ENCODE results near the gene SLC34A3.
"Not testable (repeated sequence)": the region's sequence is repeated elsewhere in the genome, so short reads cannot be mapped to it uniquely, and the experiment has no call there.

The SLC34A3 gene

GRCh38 chr9:137242269-137243203, 11.8 kb downstream of the SLC34A3 start:
- Histone ChIP-seq H3K9me3 (ENCODE audit: low read length) (no peaks in the 10 kb centered on the region), H3K27me3 (ENCODE audit: insufficient read depth, low read length) (0 out of 2 replicates have a peak, but pooled peaks cover 6% of the 10 kb centered on the region), H3K9me2 (ENCODE audit: low read depth, low read length) (no peaks in the 10 kb centered on the region), H2AFZ (ENCODE audit: low read length) (no peak overlapping the region), H3K79me2 (ENCODE audit: insufficient read depth, low read length) (peaks cover 6% of the 10 kb centered on the region; the same call in 1 of the 2 replicates), H3K4me2 (ENCODE audit: low read length) (peak overlapping the region; percentile 100), H3F3A (ENCODE audit: insufficient read depth, low read length) (no peaks in the 10 kb centered on the region), H3K36me3 (ENCODE audit: insufficient read depth, low read length) (peaks cover 28% of the 10 kb centered on the region), H3K27ac (ENCODE audit: low read depth, low read length, poor library complexity, severe bottlenecking) (no peak overlapping the region), H3K4me1 (ENCODE audit: insufficient read depth, low read length, severe bottlenecking) (peaks cover 30% of the 10 kb centered on the region), H3K9ac (ENCODE audit: low read length) (peak overlapping the region; percentile 99), H3K4me3 (ENCODE audit: low read depth, low read length, poor library complexity, severe bottlenecking) (peak overlapping the region; percentile 100), H4K20me1 (ENCODE audit: insufficient read depth, low read length) (no peaks in the 10 kb centered on the region)
- no peak for TF ChIP-seq CTCF (IDR thresholded peaks at IDR 0.05; ENCODE audit: low read length)
- no peak for TF ChIP-seq EZH2 (IDR thresholded peaks at IDR 0.05; ENCODE audit: borderline replicate concordance, low read length)

GRCh38 chr9:137243266-137243625, 12.5 kb downstream of the SLC34A3 start:
- not testable (repeated sequence) for H3K9ac ChIP-seq (ENCODE audit: low read length); H3K79me2 ChIP-seq (ENCODE audit: insufficient read depth, low read length); H2AFZ ChIP-seq (ENCODE audit: low read length); H3F3A ChIP-seq (ENCODE audit: insufficient read depth, low read length); H3K9me3 ChIP-seq (ENCODE audit: low read length); H3K27me3 ChIP-seq (ENCODE audit: insufficient read depth, low read length); H4K20me1 ChIP-seq (ENCODE audit: insufficient read depth, low read length); H3K27ac ChIP-seq (ENCODE audit: low read depth, low read length, poor library complexity, severe bottlenecking); H3K9me2 ChIP-seq (ENCODE audit: low read depth, low read length)
- H3K4me3 ChIP-seq (ENCODE audit: low read depth, low read length, poor library complexity, severe bottlenecking): peak overlapping the region; percentile 100
- peaks cover 30% of the 10 kb centered on the region for H3K4me1 ChIP-seq (ENCODE audit: insufficient read depth, low read length, severe bottlenecking)
- H3K36me3 ChIP-seq (ENCODE audit: insufficient read depth, low read length): peaks cover 28% of the 10 kb centered on the region
- peak overlapping the region; percentile 100; the same call in 1 of the 2 replicates for H3K4me2 ChIP-seq (ENCODE audit: low read length)

- Histone ChIP-seq H3K4me3 (ENCODE audit: low read depth, low read length, poor library complexity, severe bottlenecking) (no peak overlapping the region), H3K9ac (ENCODE audit: low read length) (no peak overlapping the region), H4K20me1 (ENCODE audit: insufficient read depth, low read length) (no peaks in the 10 kb centered on the region)
Observed at GRCh38 chr9:137243626-137244485, 13.2 kb downstream of the SLC34A3 start.

More at GRCh38 chr9:137243626-137244485, 13.2 kb downstream of the SLC34A3 start:
- Histone ChIP-seq H3F3A (ENCODE audit: insufficient read depth, low read length) (no peaks in the 10 kb centered on the region), H2AFZ (ENCODE audit: low read length) (no peak overlapping the region), H3K27me3 (ENCODE audit: insufficient read depth, low read length) (0 out of 2 replicates have a peak, but pooled peaks cover 6% of the 10 kb centered on the region), H3K79me2 (ENCODE audit: insufficient read depth, low read length) (peaks cover 6% of the 10 kb centered on the region; the same call in 1 of the 2 replicates), H3K4me1 (ENCODE audit: insufficient read depth, low read length, severe bottlenecking) (peaks cover 27% of the 10 kb centered on the region), H3K27ac (ENCODE audit: low read depth, low read length, poor library complexity, severe bottlenecking) (no peak overlapping the region), H3K9me3 (ENCODE audit: low read length) (no peaks in the 10 kb centered on the region), H3K4me2 (ENCODE audit: low read length) (peak overlapping the region; percentile 100; the same call in 1 of the 2 replicates), H3K9me2 (ENCODE audit: low read depth, low read length) (no peaks in the 10 kb centered on the region), H3K36me3 (ENCODE audit: insufficient read depth, low read length) (peaks cover 28% of the 10 kb centered on the region)
- no peak for TF ChIP-seq CTCF (IDR thresholded peaks at IDR 0.05; ENCODE audit: low read length)
- TF ChIP-seq EZH2 (IDR thresholded peaks at IDR 0.05; ENCODE audit: borderline replicate concordance, low read length): no peak
